HCT116 (cell line): ENCODE data around the gene RNF39.
A peak's percentile ranks its signal among the peaks of the same experiment; 100 is the strongest.

Experiments used
- CEBPB ChIP-seq: IDR thresholded peaks from 2 replicates; pipeline ENCODE4 v1.6.1; 2012; ENCODE audit warnings: low read depth
- EGR1 ChIP-seq: IDR thresholded peaks from 2 replicates; pipeline ENCODE4 v1.6.1; 2012; ENCODE audit warnings: low read depth
- EZH2 ChIP-seq: fragments of 200-600 bp; sonication (generic); IDR thresholded peaks from 2 replicates; pipeline ENCODE4 v1.6.1; 2017; ENCODE audit warnings: antibody characterized with exemption, mixed run types
- EZH2phosphoT487 ChIP-seq: fragments of 200-600 bp; IDR thresholded peaks from 2 replicates; pipeline ENCODE4 v1.6.1; 2018; ENCODE audit warnings: antibody characterized with exemption, borderline replicate concordance
- POLR2A ChIP-seq: IDR thresholded peaks from 2 replicates; pipeline ENCODE4 v1.7.0; 2011; ENCODE audit warnings: borderline replicate concordance; ENCODE audit not compliant: insufficient read depth, insufficient read length; ENCODE audit errors: extremely low read depth
- POLR2AphosphoS5 ChIP-seq: IDR thresholded peaks from 2 replicates; pipeline ENCODE4 v1.6.1; 2011; ENCODE audit warnings: mild to moderate bottlenecking, low read depth, low read length, moderate library complexity
- RAD21 ChIP-seq: IDR thresholded peaks from 2 replicates; pipeline ENCODE4 v1.6.1; 2012; ENCODE audit warnings: low read depth, mild to moderate bottlenecking
- SRF ChIP-seq: IDR thresholded peaks from 2 replicates; pipeline ENCODE4 v1.6.1; 2012; ENCODE audit warnings: low read depth
- TCF7L2 ChIP-seq: IDR thresholded peaks from 2 replicates; pipeline ENCODE4 v1.7.0; 2011; ENCODE audit warnings: borderline replicate concordance, inconsistent platforms; ENCODE audit not compliant: insufficient read depth, insufficient read length; ENCODE audit errors: extremely low read depth
- YY1 ChIP-seq: IDR thresholded peaks from 2 replicates; pipeline ENCODE4 v1.6.1; 2011; ENCODE audit warnings: low read length, low read depth, moderate library complexity, mild to moderate bottlenecking; ENCODE audit not compliant: insufficient replicate concordance; ENCODE audit errors: extremely low read depth
- TF ChIP-seq, protein P1 (sequence below), 3 experiments: fragments of 200-600 bp in 1 of 3; sonication (generic) in 1 of 3; IDR thresholded peaks in 2 of 3; conservative IDR thresholded peaks in 1 of 3; 2 replicates each; pipeline ENCODE4 v1.5.1; 2012 to 2017; ENCODE audit warnings: low read depth in 2 of 3, low read length in 2 of 3, antibody characterized with exemption in 1 of 3, borderline replicate concordance in 1 of 3, control low read depth in 1 of 3, mild to moderate bottlenecking in 1 of 3, mixed read lengths in 1 of 3, mixed run types in 1 of 3, moderate library complexity in 1 of 3; ENCODE audit not compliant: insufficient read depth in 1 of 3
- TF ChIP-seq, protein P2 (sequence below): IDR thresholded peaks from 2 replicates; pipeline ENCODE4 v1.6.1; 2012
- TF ChIP-seq, protein P3 (sequence below): IDR thresholded peaks from 2 replicates; pipeline ENCODE4 v1.6.1; 2011; ENCODE audit warnings: mild to moderate bottlenecking, low read length, moderate library complexity; ENCODE audit not compliant: insufficient replicate concordance; ENCODE audit errors: extremely low read depth

DNA sequence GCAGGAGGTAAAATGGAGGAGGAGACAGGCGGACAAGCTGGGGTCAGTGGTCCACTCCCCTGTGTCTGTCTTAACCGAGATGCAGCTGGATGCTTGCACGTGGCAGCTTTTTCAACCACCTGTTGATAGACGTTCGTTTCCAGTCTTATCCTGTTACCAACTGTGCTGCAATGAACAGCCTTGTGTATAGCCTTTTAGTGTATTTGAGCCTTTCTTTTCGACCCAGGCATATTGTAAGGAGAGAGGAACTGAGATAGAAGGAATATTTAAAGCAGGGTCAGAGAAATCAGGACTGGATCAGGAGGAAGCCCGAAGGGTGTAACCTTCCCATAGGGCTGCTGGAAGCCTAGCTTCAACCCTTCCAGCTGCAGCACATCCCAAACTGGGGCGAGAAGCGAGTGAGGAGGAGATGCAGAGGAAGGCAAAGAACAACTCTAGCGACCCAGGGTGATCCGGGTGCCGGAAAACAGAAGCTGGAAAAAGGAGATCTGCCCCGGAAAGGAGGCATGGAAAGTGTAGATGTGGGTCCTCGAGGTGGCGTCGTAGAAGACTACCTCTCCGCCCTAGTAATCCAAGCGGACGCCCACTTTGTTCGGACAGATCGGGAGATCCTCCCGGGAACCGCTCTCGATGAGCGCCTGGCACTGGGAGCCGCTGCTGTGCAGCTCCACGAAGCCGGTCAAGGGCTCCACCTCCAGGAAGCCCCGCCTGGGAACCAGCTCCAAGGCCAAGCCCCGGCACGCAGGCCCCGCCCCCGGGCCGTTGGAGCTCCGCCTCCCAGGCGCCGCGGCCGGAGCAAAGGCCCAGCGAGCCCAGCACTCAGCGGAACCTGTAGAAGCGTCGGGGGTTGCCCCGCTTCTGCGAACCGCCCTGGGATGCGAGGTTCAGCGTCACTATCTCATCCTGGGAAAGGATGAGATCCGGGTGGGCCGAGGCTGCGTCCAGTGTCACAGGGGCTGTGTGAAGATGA is 26.2 kb upstream of the RNF39 start:
- TF ChIP-seq POLR2AphosphoS5 (peak; percentile 95), EZH2 (no peak), CEBPB (no peak), POLR2A (peak; percentile 84), RAD21 (peak; percentile 23; the same call in 1 of the 2 replicates), YY1 (no peak), EZH2phosphoT487 (no peak), SRF (no peak), TCF7L2 (no peak), EGR1 (0 out of 2 replicates have a peak, but pooled peaks have one; percentile 37)
- TF ChIP-seq, protein P1, sequence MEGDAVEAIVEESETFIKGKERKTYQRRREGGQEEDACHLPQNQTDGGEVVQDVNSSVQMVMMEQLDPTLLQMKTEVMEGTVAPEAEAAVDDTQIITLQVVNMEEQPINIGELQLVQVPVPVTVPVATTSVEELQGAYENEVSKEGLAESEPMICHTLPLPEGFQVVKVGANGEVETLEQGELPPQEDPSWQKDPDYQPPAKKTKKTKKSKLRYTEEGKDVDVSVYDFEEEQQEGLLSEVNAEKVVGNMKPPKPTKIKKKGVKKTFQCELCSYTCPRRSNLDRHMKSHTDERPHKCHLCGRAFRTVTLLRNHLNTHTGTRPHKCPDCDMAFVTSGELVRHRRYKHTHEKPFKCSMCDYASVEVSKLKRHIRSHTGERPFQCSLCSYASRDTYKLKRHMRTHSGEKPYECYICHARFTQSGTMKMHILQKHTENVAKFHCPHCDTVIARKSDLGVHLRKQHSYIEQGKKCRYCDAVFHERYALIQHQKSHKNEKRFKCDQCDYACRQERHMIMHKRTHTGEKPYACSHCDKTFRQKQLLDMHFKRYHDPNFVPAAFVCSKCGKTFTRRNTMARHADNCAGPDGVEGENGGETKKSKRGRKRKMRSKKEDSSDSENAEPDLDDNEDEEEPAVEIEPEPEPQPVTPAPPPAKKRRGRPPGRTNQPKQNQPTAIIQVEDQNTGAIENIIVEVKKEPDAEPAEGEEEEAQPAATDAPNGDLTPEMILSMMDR (IDR thresholded peaks at IDR 0.05 in 2 of 3, conservative IDR thresholded peaks at IDR 0.05 in 1 of 3; ENCODE audit: borderline replicate concordance in 1 of 3, insufficient read depth in 1 of 3, low read depth in 2 of 3, low read length in 2 of 3) = 0 out of 6 replicates have a peak, but pooled peaks of 2 of the 3 experiments have one; percentile 10 to 15
- TF ChIP-seq, protein P2, sequence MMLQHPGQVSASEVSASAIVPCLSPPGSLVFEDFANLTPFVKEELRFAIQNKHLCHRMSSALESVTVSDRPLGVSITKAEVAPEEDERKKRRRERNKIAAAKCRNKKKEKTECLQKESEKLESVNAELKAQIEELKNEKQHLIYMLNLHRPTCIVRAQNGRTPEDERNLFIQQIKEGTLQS = no peak
- TF ChIP-seq, protein P3, sequence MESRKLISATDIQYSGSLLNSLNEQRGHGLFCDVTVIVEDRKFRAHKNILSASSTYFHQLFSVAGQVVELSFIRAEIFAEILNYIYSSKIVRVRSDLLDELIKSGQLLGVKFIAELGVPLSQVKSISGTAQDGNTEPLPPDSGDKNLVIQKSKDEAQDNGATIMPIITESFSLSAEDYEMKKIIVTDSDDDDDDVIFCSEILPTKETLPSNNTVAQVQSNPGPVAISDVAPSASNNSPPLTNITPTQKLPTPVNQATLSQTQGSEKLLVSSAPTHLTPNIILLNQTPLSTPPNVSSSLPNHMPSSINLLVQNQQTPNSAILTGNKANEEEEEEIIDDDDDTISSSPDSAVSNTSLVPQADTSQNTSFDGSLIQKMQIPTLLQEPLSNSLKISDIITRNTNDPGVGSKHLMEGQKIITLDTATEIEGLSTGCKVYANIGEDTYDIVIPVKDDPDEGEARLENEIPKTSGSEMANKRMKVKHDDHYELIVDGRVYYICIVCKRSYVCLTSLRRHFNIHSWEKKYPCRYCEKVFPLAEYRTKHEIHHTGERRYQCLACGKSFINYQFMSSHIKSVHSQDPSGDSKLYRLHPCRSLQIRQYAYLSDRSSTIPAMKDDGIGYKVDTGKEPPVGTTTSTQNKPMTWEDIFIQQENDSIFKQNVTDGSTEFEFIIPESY = no peak
